Mesenteric fat pad (tissue), 1 donor: ENCODE results near the gene SLC25A26. TPM values are rescaled to one million over a fixed set of nuclear protein-coding genes. Genes with fewer than 3 reads are reported as not detected.
"Not testable (repeated sequence)": the region's sequence is repeated elsewhere in the genome, so short reads cannot be mapped to it uniquely, and the experiment has no call there.

ENCODE experiments used
- DNase-seq: peaks from one replicate; pipeline ENCODE4 v3.0.0-alpha.2; 2020; ENCODE audit warnings: low spot score
- total RNA-seq: library from RNA; stranded (reverse); fragmentation: NEBNext Ultra II Directional; extraction: Animal tissue kit (Norgen Biotek cat#: 25700); gene quantifications from one replicate; pipeline ENCODE4 v1.2.1, GENCODE V29; 2021
- donor health status: DM: yes; HTN: yes; CAD: no.

SLC25A26 gene
- total RNA-seq, 1 donor from 2014 or later, result 18.7 TPM

GRCh38 chr3:66268864-66269263 lies 48.1 kb downstream of the SLC25A26 start:
- DNase-seq, result no peak

GRCh38 chr3:66269411-66269810 lies 48.6 kb downstream of the SLC25A26 start:
- DNase-seq, result no peak

- no peak for DNase-seq
Measured at GRCh38 chr3:66270288-66270687, 49.5 kb downstream of the SLC25A26 start.

- no peak for DNase-seq
Measured at GRCh38 chr3:66270701-66271100, 49.9 kb downstream of the SLC25A26 start.

- no peak for DNase-seq
Measured at GRCh38 chr3:66271231-66271630, 50.4 kb downstream of the SLC25A26 start.

GRCh38 chr3:66272016-66272415 lies 51.2 kb downstream of the SLC25A26 start:
- no peak for DNase-seq

GRCh38 chr3:66274837-66275236 lies 54.0 kb downstream of the SLC25A26 start:
- not testable (repeated sequence) for DNase-seq

GRCh38 chr3:66276705-66277274 lies 56.0 kb downstream of the SLC25A26 start:
- DNase-seq, result no peak

GRCh38 chr3:66279168-66279567 lies 58.4 kb downstream of the SLC25A26 start:
- no peak for DNase-seq

GRCh38 chr3:66280304-66280703 lies 59.5 kb downstream of the SLC25A26 start:
- no peak for DNase-seq

- DNase-seq, result not testable (repeated sequence)
Measured at GRCh38 chr3:66291922-66292321, 71.1 kb downstream of the SLC25A26 start.

GRCh38 chr3:66297260-66297873 lies 76.6 kb downstream of the SLC25A26 start:
- DNase-seq, result no peak

GRCh38 chr3:66297900-66298299 lies 77.1 kb downstream of the SLC25A26 start:
- no peak for DNase-seq

- DNase-seq, result no peak
Measured at GRCh38 chr3:66298591-66298990, 77.8 kb downstream of the SLC25A26 start.

GRCh38 chr3:66299085-66299484 lies 78.3 kb downstream of the SLC25A26 start:
- not testable (repeated sequence) for DNase-seq

GRCh38 chr3:66299891-66300290 lies 79.1 kb downstream of the SLC25A26 start:
- no peak for DNase-seq

GRCh38 chr3:66302288-66302687 lies 81.5 kb downstream of the SLC25A26 start:
- DNase-seq, result no peak

- no peak for DNase-seq
Measured at GRCh38 chr3:66303491-66303901, 82.7 kb downstream of the SLC25A26 start.

- DNase-seq, result no peak
Measured at GRCh38 chr3:66304293-66304692, 83.5 kb downstream of the SLC25A26 start.

GRCh38 chr3:66306086-66306485 lies 85.3 kb downstream of the SLC25A26 start:
- DNase-seq, result not testable (repeated sequence)

- not testable (repeated sequence) for DNase-seq
Measured at GRCh38 chr3:66306991-66307390, 86.2 kb downstream of the SLC25A26 start.

GRCh38 chr3:66312039-66312438 lies 91.2 kb downstream of the SLC25A26 start:
- no peak for DNase-seq

- no peak for DNase-seq
Measured at GRCh38 chr3:66314455-66314854, 93.7 kb downstream of the SLC25A26 start.
